ENCODE results near the gene FHL1.
"Not testable (repeated sequence)": the region's sequence is repeated elsewhere in the genome, so short reads cannot be mapped to it uniquely, and the experiment has no call there.

The FHL1 gene

DNA sequence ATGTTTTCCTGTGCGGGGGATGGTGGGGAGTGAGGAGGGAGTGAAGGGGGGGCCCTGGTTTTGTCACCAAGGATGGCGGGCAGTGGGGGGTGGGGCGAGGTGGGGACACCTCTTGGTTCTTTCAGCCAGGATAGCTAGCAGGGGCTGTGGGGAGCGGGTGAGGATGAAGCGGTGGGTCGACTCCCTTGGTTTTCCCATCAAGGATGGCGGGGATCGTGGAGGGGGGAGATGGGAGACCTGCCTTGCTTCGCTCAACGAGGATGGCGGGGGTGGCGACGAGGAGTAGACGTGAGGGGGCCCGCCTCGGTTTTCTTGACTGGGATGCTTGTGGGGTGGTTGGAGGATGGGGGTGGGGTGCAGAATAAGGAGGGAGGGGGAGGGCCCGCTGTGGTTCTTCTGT lies 643 bp downstream of the FHL1 start:
- DNase-seq, result no peak

DNA sequence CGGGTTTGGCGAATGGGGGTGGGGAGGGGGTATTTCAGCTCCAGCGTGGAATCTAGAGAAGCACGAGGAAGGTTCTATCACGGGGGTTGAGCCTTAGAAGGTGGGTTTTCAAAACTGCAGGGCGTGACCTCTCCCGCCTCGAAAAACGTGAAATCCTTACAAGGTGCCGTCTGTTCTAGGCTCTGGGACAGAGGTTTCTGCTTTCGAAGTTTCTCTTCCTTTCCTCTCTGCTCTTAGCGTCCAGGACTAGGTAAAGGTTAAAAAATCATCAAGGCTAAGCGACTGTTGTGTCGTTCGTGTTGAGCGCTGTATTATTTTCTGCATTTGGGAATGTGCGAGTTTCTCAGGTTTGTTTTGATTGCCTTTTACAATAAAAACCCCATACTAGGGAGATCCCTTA lies 1.1 kb downstream of the FHL1 start:
- DNase-seq, result no peak

GRCh38 chrX:136154998-136155397 lies 7.7 kb downstream of the FHL1 start:
- DNase-seq, result no peak

GRCh38 chrX:136156560-136157117 lies 9.3 kb downstream of the FHL1 start:
- no peak for DNase-seq

GRCh38 chrX:136157187-136157586 lies 9.9 kb downstream of the FHL1 start:
- no peak for DNase-seq

- no peak for DNase-seq
These were observed 11.4 kb downstream of the FHL1 start for GRCh38 chrX:136158685-136159084.

DNA sequence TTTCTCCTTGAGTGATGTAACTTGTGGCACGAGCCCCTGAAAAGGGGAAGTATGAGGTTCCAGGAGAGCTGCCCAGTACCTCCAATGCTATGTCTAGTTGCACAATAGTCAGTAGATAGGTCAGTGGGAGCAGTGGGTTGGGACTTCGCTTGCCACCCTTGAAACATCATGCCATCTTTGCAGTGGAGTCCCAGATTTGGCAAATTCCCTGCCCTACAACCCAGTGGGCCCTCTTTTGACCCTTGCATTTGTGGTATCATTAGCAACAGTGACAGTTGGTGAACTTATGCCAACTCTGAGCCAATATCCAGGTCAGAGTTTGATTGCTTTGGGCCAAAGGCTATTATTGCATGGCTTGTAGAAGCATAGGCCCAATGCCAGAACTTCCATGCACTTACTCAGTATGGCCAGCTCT lies 12.3 kb downstream of the FHL1 start:
- no peak for DNase-seq

GRCh38 chrX:136162827-136163570 lies 15.7 kb downstream of the FHL1 start:
- DNase-seq, result peak; percentile 36 to 47

DNA sequence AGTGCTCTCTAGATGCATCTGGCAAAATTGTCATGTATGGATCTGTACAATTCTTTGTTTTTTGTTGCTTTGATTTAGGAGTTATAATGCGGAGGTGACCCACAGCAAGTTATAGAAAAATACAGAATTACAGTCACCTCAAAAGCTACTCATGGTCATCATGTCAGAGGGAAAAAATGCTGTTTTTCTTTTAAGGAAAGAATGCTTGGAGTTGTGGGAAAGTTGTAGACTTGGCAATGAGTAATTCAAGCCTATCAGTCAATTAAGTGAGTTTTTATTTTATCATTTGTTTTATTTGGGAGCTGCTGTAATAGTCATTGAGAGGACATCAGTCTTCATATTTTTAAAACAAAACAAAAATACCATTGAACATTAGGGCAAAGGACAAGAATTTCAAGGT lies 16.4 kb downstream of the FHL1 start:
- no peak for DNase-seq

DNA sequence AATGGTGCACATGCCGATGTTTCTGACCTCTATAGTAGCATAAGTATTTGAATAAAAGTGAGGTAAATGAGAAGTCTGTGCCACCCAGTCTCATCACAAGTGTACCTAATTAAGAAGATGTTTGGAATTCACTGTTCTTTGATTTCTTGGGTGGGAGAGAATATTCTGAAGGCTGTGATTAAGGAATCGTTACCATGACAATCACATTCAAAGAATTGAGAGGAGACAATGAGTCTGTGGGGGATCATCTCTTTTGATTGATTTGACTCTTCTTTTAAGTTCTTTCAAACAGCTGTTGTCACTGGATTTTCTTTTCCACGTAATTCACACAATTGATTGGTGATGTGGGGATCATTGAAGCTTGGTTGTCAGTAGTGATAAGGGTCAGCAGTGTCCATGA lies 18.1 kb downstream of the FHL1 start:
- DNase-seq, result no peak

GRCh38 chrX:136166221-136166855 lies 19.0 kb downstream of the FHL1 start:
- no peak for DNase-seq

DNA sequence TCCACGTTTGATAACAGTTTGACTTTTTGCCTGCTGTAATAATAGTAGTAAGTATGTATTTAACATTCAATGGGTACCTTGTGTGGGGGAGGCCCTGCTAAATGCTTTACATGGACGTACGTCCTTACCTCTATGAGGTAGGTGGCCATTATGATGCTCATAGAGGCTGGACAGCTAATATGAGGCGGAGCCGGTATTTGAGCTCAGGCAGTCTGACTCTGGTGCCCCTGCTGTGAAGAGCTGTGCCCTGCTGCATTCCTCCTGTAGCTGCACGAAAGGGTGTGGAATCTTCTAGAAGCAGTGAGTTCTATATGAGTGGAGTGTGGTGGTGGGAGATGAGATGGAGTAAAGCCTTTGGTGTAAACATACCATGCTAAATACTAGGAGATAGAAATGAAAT lies 20.7 kb downstream of the FHL1 start:
- not testable (repeated sequence) for DNase-seq

- DNase-seq, result no peak
These were observed 21.8 kb downstream of the FHL1 start for GRCh38 chrX:136168929-136169735.

GRCh38 chrX:136170139-136170800 lies 22.9 kb downstream of the FHL1 start:
- DNase-seq, result no peak

DNA sequence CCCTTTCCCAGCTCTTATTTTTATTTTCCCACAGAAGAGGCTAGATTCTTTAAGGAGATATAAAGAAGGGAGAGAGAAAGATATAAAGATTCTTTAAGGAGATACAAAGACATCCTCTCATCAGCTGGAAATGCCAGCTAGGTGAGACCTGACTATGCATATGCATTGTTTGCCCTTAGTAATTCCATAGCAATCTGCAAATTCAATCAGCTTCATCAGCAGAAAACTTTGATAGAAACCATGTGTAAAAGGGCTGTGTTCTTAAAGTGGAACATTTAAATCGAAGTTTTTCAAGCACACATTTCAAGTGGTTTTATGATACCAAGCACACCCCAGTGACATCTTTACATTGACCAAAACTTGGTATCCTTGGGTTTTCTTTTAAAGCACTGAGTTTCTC lies 24.1 kb downstream of the FHL1 start:
- DNase-seq, result no peak

- no peak for DNase-seq
These were observed 29.1 kb downstream of the FHL1 start for GRCh38 chrX:136176399-136176825.

DNA sequence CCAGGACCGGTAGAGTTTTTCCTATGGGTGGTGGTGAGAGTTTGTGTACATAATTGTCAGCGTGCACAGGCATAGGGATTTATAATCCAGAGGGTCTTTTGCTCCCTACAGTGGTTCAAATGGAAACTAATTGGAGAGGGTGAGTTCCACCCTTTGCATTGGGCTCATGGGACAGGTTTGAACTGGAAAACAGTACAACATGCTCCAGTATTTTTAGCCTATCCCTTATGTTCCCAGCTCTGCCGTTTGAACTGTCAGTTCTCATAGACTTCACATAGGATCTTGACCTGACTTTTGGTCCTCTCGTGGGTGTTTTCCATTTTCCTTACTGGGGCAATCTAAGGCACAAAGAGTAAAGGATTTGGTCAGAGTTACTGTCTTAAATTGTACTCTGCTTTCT lies 31.8 kb downstream of the FHL1 start:
- no peak for DNase-seq

- DNase-seq, result no peak
These were observed 35.1 kb downstream of the FHL1 start for GRCh38 chrX:136182414-136182813.

GRCh38 chrX:136183172-136183571 lies 35.8 kb downstream of the FHL1 start:
- DNase-seq, result no peak

- DNase-seq, result no peak
These were observed 36.6 kb downstream of the FHL1 start for GRCh38 chrX:136183917-136184316.

- DNase-seq, result no peak
These were observed 38.2 kb downstream of the FHL1 start for GRCh38 chrX:136185401-136186022.

DNA sequence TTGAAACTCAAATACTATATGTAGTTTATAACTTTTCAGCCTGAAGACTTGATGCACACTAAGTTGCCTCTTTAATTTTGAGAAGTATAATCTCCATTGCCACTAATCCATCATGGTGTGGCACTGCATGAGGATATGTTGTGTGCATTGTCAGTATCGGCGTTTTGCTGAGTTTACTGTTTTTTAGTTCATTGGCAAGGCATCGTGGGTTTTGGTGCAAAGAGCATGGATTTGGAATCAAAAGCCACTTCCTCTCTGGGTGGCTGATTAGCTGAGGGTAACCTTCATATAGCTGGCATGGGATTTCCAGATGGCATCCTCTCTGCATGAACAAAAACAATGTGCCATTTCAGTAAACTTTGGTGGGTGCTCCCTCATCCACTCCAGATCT lies 38.7 kb downstream of the FHL1 start:
- no peak for DNase-seq

DNA sequence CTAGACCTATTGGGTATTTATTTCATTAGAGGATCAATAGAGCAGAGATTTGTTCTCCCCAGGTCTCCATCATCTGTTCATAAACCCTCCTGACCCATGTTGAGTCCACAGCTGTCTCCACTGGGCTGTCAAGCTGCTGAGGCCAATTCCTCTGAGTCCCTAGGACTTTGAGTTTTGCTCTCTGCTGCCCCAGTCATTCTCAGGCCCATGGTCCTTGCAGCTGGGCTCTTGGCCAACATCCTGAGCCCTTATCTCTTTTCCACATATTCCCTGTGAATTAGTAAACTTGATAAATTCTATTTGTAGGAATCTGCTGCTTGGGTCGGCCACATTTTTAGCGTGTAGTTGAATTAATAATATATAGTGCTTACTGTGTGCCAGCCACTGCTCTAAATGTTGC lies 41.9 kb downstream of the FHL1 start:
- DNase-seq, result no peak

All from stimulated activated CD4-positive, alpha-beta T cell treated with anti-CD3 and anti-CD28 coated beads, Interleukin-2, amount 100 ng/mL, for 48 hours (primary cell).